Measurements from ENCODE around the gene PDE5A.

PDE5A gene

DNA sequence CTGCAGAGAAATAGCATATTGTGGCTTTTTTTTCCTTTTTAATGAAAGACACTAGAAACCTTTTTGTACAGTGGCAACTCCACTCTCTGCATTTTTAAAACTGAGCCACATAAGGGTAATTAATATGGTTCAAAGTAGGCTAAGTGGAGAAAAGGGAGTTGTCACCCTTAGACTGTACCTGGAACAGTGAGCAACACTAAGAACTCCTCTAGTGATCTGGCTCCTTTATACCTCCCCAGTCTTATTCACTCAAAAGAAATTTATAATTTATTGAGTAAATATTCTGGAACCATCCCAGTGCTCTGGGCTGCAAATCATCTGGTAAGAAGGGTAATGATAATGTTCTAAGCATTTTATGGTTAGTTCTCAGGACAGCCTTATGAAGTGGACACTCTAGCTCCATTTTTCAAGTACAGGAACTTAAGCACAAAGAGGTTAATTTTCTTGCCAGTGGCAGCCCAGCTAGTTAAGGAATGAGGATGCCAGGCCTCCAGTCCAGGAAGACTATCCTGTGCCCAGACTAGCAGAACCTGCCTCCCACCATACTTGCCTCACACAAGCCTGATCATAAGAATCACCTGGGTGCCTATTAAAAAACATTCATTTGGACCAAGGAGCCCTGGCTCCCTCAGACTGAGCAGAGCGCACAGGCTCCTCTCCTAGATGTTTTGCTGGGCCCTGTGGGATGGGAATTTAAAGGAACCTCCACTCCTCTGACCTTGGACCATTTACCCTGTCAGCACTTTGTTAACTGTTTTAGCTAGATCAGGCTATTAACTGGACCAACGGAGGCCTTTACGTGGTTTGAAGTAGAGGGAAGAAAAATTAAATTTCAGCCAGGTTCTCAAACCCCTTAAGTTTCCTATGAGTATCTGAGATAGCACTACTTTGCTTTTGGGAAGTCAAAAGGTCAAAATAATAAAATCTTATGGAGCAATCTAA is 102.6 kb downstream of the PDE5A start:
- TF ChIP-seq SIN3A (IDR thresholded peaks at IDR 0.05; ENCODE audit: borderline replicate concordance, insufficient read depth, low read length) (no peak), TAF1 (IDR thresholded peaks at IDR 0.05; ENCODE audit: borderline replicate concordance, insufficient read depth, low read length) (no peak)
- TF ChIP-seq, protein P1, sequence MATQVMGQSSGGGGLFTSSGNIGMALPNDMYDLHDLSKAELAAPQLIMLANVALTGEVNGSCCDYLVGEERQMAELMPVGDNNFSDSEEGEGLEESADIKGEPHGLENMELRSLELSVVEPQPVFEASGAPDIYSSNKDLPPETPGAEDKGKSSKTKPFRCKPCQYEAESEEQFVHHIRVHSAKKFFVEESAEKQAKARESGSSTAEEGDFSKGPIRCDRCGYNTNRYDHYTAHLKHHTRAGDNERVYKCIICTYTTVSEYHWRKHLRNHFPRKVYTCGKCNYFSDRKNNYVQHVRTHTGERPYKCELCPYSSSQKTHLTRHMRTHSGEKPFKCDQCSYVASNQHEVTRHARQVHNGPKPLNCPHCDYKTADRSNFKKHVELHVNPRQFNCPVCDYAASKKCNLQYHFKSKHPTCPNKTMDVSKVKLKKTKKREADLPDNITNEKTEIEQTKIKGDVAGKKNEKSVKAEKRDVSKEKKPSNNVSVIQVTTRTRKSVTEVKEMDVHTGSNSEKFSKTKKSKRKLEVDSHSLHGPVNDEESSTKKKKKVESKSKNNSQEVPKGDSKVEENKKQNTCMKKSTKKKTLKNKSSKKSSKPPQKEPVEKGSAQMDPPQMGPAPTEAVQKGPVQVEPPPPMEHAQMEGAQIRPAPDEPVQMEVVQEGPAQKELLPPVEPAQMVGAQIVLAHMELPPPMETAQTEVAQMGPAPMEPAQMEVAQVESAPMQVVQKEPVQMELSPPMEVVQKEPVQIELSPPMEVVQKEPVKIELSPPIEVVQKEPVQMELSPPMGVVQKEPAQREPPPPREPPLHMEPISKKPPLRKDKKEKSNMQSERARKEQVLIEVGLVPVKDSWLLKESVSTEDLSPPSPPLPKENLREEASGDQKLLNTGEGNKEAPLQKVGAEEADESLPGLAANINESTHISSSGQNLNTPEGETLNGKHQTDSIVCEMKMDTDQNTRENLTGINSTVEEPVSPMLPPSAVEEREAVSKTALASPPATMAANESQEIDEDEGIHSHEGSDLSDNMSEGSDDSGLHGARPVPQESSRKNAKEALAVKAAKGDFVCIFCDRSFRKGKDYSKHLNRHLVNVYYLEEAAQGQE (IDR thresholded peaks at IDR 0.05; ENCODE audit: insufficient read depth in 1 of 2, low read depth in 2 of 2, low read length in 2 of 2) = no peak

DNA sequence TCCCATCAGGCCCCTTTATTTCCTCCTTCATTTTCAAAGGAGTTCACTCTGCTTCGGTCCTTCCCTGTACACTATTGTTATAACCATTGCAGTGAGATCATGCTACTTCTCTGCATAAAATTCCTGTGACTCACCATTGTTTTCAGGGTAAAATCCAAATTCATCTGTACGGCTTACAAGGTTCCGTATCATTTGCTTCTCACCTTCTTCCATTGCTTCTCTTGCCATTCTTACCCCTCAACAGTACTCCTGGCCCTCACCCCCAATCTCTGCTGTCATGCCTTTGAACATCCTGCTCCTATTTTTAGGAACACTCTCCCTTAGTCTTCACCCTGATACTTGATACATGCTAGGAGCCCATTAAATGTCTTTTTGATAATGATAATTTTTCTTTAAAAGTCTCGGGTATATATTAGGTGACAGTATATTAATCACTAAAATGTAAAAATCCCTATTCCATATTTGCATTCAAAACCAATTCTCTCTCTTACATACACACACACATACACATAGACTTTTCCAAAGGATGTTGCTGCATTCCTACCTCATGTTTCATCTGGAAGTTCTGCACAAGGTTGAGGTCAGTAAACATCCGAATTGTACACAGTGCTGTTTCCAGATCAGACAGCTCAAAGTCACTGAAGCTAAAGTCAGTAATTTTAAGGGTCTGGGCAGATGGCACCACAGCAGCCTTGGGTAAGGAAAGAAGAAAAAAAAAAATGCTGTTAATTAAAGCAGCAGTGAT is 103.4 kb downstream of the PDE5A start:
- no peak for TF ChIP-seq TAF1 (IDR thresholded peaks at IDR 0.05; ENCODE audit: borderline replicate concordance, insufficient read depth, low read length)
- no peak for TF ChIP-seq POLR2AphosphoS5 (IDR thresholded peaks at IDR 0.05; ENCODE audit: low read depth, low read length)
- no peak for TF ChIP-seq SIN3A (IDR thresholded peaks at IDR 0.05; ENCODE audit: borderline replicate concordance, insufficient read depth, low read length)

DNA sequence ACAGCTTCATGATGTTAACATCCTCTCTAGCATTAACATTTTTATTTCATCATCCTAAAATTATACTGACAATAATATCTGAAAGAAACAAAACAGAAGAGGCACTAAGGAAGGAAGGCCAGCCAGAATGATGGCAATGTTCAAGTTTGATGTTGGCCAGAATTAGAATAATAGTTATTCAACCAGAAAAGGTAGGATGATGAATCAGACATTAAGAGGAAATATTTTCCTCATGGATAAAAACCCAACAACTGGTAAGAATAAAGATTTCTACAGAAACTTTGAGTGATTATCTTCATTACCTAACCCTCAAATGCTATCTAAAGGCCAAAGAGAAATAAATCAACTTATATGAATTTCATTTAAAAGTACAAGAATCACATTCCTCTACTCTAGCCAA is 105.2 kb downstream of the PDE5A start:
- TF ChIP-seq FOXP2 (optimal IDR thresholded peaks at IDR 0.05; ENCODE audit: borderline replicate concordance, extremely low read depth, extremely low read length, insufficient read depth) = no peak
- no peak for TF ChIP-seq POLR2AphosphoS5 (IDR thresholded peaks at IDR 0.05; ENCODE audit: low read depth, low read length)
- TF ChIP-seq TAF1 (IDR thresholded peaks at IDR 0.05; ENCODE audit: borderline replicate concordance, insufficient read depth, low read length) = no peak
- no peak for TF ChIP-seq SIN3A (IDR thresholded peaks at IDR 0.05; ENCODE audit: borderline replicate concordance, insufficient read depth, low read length)
- TF ChIP-seq, protein P1 (IDR thresholded peaks at IDR 0.05; ENCODE audit: insufficient read depth in 1 of 2, low read depth in 2 of 2, low read length in 2 of 2) = no peak

DNA sequence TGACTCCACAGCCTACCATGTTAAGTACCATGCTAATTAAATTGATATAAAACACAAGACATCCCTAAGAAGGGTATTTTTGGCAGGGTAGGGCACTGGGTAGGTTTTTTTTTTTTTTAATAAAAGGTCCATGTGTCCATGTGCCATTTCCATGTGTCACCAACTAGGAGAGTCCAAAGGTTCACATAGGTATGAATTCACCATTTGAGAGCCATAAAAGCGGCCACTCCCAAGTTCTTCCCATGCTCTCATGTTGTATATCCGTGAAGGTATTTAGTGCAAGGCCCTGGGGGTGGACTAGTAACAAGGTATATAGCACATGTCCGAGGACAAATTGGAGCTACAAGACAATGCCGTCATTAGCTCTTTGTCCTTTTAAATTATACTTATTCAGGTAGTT is 107.3 kb downstream of the PDE5A start:
- TF ChIP-seq SIN3A (IDR thresholded peaks at IDR 0.05; ENCODE audit: borderline replicate concordance, insufficient read depth, low read length) (no peak), TAF1 (IDR thresholded peaks at IDR 0.05; ENCODE audit: borderline replicate concordance, insufficient read depth, low read length) (no peak), FOXP2 (optimal IDR thresholded peaks at IDR 0.05; ENCODE audit: borderline replicate concordance, extremely low read depth, extremely low read length, insufficient read depth) (no peak), POLR2AphosphoS5 (IDR thresholded peaks at IDR 0.05; ENCODE audit: low read depth, low read length) (no peak)
- TF ChIP-seq, protein P1 (IDR thresholded peaks at IDR 0.05; ENCODE audit: insufficient read depth in 1 of 2, low read depth in 2 of 2, low read length in 2 of 2) = no peak

DNA sequence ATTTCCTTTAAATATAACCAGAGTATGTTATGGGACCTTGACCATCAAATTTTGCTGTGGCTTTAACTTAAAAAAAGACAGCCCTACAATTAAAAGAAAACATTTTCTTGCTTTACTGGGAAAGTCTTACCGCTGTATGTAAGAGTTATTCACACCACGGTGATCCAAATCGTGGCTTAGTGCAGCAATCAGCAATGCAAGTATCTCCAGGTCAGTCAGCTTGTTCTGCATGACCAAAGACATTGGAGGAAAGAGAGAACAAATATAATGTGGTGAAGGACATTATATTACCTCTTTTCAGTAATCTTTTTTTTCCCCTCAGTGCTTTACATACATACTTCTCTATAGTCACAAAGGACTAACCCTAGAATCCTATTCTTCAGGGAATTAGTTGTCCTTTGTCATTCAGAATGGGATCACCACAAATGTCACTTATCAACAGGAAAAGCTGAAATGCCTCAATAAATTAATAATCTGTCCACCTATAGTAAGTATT is 109.6 kb downstream of the PDE5A start:
- no peak for TF ChIP-seq SIN3A (IDR thresholded peaks at IDR 0.05; ENCODE audit: borderline replicate concordance, insufficient read depth, low read length)
- TF ChIP-seq POLR2AphosphoS5 (IDR thresholded peaks at IDR 0.05; ENCODE audit: low read depth, low read length) = no peak

Measured in PFSK-1 (cell line).